SU-DHL-6 (cell line): ENCODE data around the gene ACTR5.
A peak's percentile ranks its signal among the peaks of the same experiment; 100 is the strongest.

Source experiments
- H2AFZ ChIP-seq: fragments of 200-600 bp; sonication (generic); 2 replicates; pipeline ENCODE4 v1.6.1; 2014; ENCODE audit warnings: low read depth, mild to moderate bottlenecking, moderate library complexity, mixed read lengths, antibody characterized with exemption, low read length; ENCODE audit not compliant: severe bottlenecking
- H3F3A ChIP-seq: fragments of 200-600 bp; shearing (Covaris generic); 2 replicates; pipeline ENCODE4 v1.6.0; 2016; ENCODE audit warnings: antibody characterized with exemption, mild to moderate bottlenecking; ENCODE audit not compliant: insufficient read depth
- H3K27ac ChIP-seq: fragments of 200-600 bp; sonication (generic); 2 replicates; pipeline ENCODE4 v1.5.1; 2016; ENCODE audit warnings: low read depth, mild to moderate bottlenecking, low read length, moderate library complexity, mixed read lengths
- H3K27me3 ChIP-seq: fragments of 200-600 bp; sonication (generic), shearing (Covaris generic); 2 replicates; pipeline ENCODE4 v1.6.0; 2014; ENCODE audit warnings: mild to moderate bottlenecking, low read length
- H3K36me3 ChIP-seq: fragments of 200-600 bp; sonication (generic); 2 replicates; pipeline ENCODE4 v1.6.1; 2014; ENCODE audit warnings: mild to moderate bottlenecking, low read length, mixed read lengths
- H3K4me2 ChIP-seq: fragments of 300-600, 200-600 bp; shearing (Covaris generic), sonication (generic); 2 replicates; pipeline ENCODE4 v1.6.0; 2014; ENCODE audit warnings: low read length, low read depth, mild to moderate bottlenecking; ENCODE audit not compliant: poor library complexity, severe bottlenecking
- H3K4me3 ChIP-seq: fragments of 200-600 bp; sonication (generic); 2 replicates; pipeline ENCODE4 v1.5.1; 2014; ENCODE audit warnings: antibody characterized with exemption, low read length, mild to moderate bottlenecking, mixed read lengths; ENCODE audit not compliant: insufficient read depth, poor library complexity, severe bottlenecking
- H3K79me2 ChIP-seq: fragments of 200-600 bp; sonication (generic); 2 replicates; pipeline ENCODE4 v1.6.1; 2014; ENCODE audit warnings: mild to moderate bottlenecking, low read length, moderate library complexity; ENCODE audit not compliant: insufficient read depth
- H3K9ac ChIP-seq: fragments of 200-600 bp; sonication (generic); 2 replicates; pipeline ENCODE4 v1.7.0; 2014; ENCODE audit warnings: mild to moderate bottlenecking, low read length
- H3K9me2 ChIP-seq: fragments of 200-600 bp; sonication (generic); replicated peaks from 2 replicates; pipeline ENCODE4 v1.6.1; 2014; ENCODE audit warnings: low read length; ENCODE audit not compliant: insufficient read depth
- H3K9me3 ChIP-seq: fragments of 200-600 bp; sonication (generic); 2 replicates; pipeline ENCODE4 v1.6.1; 2014; ENCODE audit warnings: low read length, mixed read lengths; ENCODE audit not compliant: insufficient read depth
- H4K20me1 ChIP-seq: fragments of 200-600 bp; sonication (generic); 2 replicates; pipeline ENCODE4 v1.6.1; 2014; ENCODE audit warnings: low read depth, mild to moderate bottlenecking, antibody characterized with exemption, low read length, moderate library complexity, mixed read lengths
- CTCF ChIP-seq: fragments of 200-600 bp; sonication (generic); IDR thresholded peaks from one replicate; pipeline ENCODE4 v1.5.1; 2017; ENCODE audit warnings: antibody characterized with exemption, mild to moderate bottlenecking, low read length, moderate library complexity; ENCODE audit not compliant: insufficient read depth, poor library complexity, severe bottlenecking
- EZH2phosphoT487 ChIP-seq: fragments of 200-600 bp; sonication (generic), shearing (Covaris generic); conservative IDR thresholded peaks from 2 replicates; pipeline ENCODE4 v1.6.1; 2018; ENCODE audit warnings: mild to moderate bottlenecking, antibody characterized with exemption, low read length, moderate library complexity, mixed read lengths

ACTR5 gene

GRCh38 chr20:38729767-38730166 lies 18.5 kb upstream of the ACTR5 start:
- Histone ChIP-seq H3K4me2 (no peak overlapping the region), H3K9me3 (no peaks in the 10 kb centered on the region), H3K27me3 (no peaks in the 10 kb centered on the region), H3K36me3 (no peaks in the 10 kb centered on the region), H3K4me3 (no peak overlapping the region), H3K9me2 (no peaks in the 10 kb centered on the region), H4K20me1 (no peaks in the 10 kb centered on the region), H3K27ac (no peak overlapping the region), H3K9ac (no peak overlapping the region), H3K79me2 (no peaks in the 10 kb centered on the region), H3F3A (no peaks in the 10 kb centered on the region), H2AFZ (no peak overlapping the region)
- TF ChIP-seq CTCF (no peak), EZH2phosphoT487 (no peak)

- H4K20me1 ChIP-seq, result no peaks in the 10 kb centered on the region
- no peaks in the 10 kb centered on the region for H3K9me3 ChIP-seq
- H2AFZ ChIP-seq, result no peak overlapping the region
- H3F3A ChIP-seq, result no peaks in the 10 kb centered on the region
- no peaks in the 10 kb centered on the region for H3K79me2 ChIP-seq
- H3K4me3 ChIP-seq, result no peak overlapping the region
- H3K4me2 ChIP-seq, result no peak overlapping the region
- H3K27me3 ChIP-seq, result no peaks in the 10 kb centered on the region
- TF ChIP-seq CTCF (no peak), EZH2phosphoT487 (no peak)
- no peak overlapping the region for H3K9ac ChIP-seq
- no peaks in the 10 kb centered on the region for H3K9me2 ChIP-seq
- no peak overlapping the region for H3K27ac ChIP-seq
- no peaks in the 10 kb centered on the region for H3K36me3 ChIP-seq
Measured at GRCh38 chr20:38730167-38730988, 17.9 kb upstream of the ACTR5 start.

GRCh38 chr20:38730989-38731737 lies 17.1 kb upstream of the ACTR5 start:
- Histone ChIP-seq H3K9me3 (no peaks in the 10 kb centered on the region), H3K4me2 (peak overlapping the region; percentile 57), H3K36me3 (no peaks in the 10 kb centered on the region), H3F3A (no peaks in the 10 kb centered on the region), H3K79me2 (no peaks in the 10 kb centered on the region), H3K27ac (no peak overlapping the region), H3K4me3 (peak overlapping the region; percentile 38), H3K9me2 (no peaks in the 10 kb centered on the region), H3K9ac (peak overlapping the region; percentile 35; the same call in 1 of the 2 replicates), H2AFZ (peak overlapping the region; percentile 58), H3K27me3 (no peaks in the 10 kb centered on the region), H4K20me1 (no peaks in the 10 kb centered on the region)
- no peak for TF ChIP-seq EZH2phosphoT487
- TF ChIP-seq CTCF, result peak; percentile 82
